ENCODE measurements around the gene PSD4.

The PSD4 gene

GRCh38 chr2:113203217-113203530, 29.4 kb downstream of the PSD4 start:
- no peak for DNase-seq (ENCODE audit: low read depth in 1 of 2, low spot score in 1 of 2)

GRCh38 chr2:113203901-113204519, 30.2 kb downstream of the PSD4 start:
- DNase-seq (ENCODE audit: low read depth in 1 of 2, low spot score in 1 of 2), result peak; percentile 49 to 73

- no peak for DNase-seq (ENCODE audit: low read depth in 1 of 2, low spot score in 1 of 2)
Measured at GRCh38 chr2:113206251-113206650, 32.5 kb downstream of the PSD4 start.

GRCh38 chr2:113207021-113207420, 33.2 kb downstream of the PSD4 start:
- DNase-seq (ENCODE audit: low read depth in 1 of 2, low spot score in 1 of 2), result no peak

- DNase-seq (ENCODE audit: low read depth in 1 of 2, low spot score in 1 of 2), result no peak
Measured at GRCh38 chr2:113208396-113208795, 34.6 kb downstream of the PSD4 start.

- no peak for DNase-seq (ENCODE audit: low read depth in 1 of 2, low spot score in 1 of 2)
Measured at GRCh38 chr2:113209011-113209645, 35.4 kb downstream of the PSD4 start.

GRCh38 chr2:113209646-113210171, 35.9 kb downstream of the PSD4 start:
- DNase-seq (ENCODE audit: low read depth in 1 of 2, low spot score in 1 of 2), result no peak

GRCh38 chr2:113211226-113212105, 37.7 kb downstream of the PSD4 start:
- DNase-seq (ENCODE audit: low read depth in 1 of 2, low spot score in 1 of 2), result no peak

GRCh38 chr2:113212245-113213060, 38.7 kb downstream of the PSD4 start:
- DNase-seq (ENCODE audit: low read depth in 1 of 2, low spot score in 1 of 2), result no peak

- DNase-seq (ENCODE audit: low read depth in 1 of 2, low spot score in 1 of 2), result no peak
Measured at GRCh38 chr2:113213061-113213930, 39.5 kb downstream of the PSD4 start.

GRCh38 chr2:113214141-113214540, 40.4 kb downstream of the PSD4 start:
- DNase-seq (ENCODE audit: low read depth in 1 of 2, low spot score in 1 of 2), result no peak

- DNase-seq (ENCODE audit: low read depth in 1 of 2, low spot score in 1 of 2), result no peak
Measured at GRCh38 chr2:113215056-113215455, 41.3 kb downstream of the PSD4 start.

GRCh38 chr2:113216321-113216720, 42.5 kb downstream of the PSD4 start:
- DNase-seq (ENCODE audit: low read depth in 1 of 2, low spot score in 1 of 2), result no peak

- DNase-seq (ENCODE audit: low read depth in 1 of 2, low spot score in 1 of 2), result no peak
Measured at GRCh38 chr2:113216891-113217454, 43.2 kb downstream of the PSD4 start.

GRCh38 chr2:113217455-113218282, 43.9 kb downstream of the PSD4 start:
- DNase-seq (ENCODE audit: low read depth in 1 of 2, low spot score in 1 of 2), result no peak

GRCh38 chr2:113218283-113219091, 44.7 kb downstream of the PSD4 start:
- no peak for DNase-seq (ENCODE audit: low read depth in 1 of 2, low spot score in 1 of 2)

- no peak for DNase-seq (ENCODE audit: low read depth in 1 of 2, low spot score in 1 of 2)
Measured at GRCh38 chr2:113219092-113219441, 45.3 kb downstream of the PSD4 start.

- no peak for DNase-seq (ENCODE audit: low read depth in 1 of 2, low spot score in 1 of 2)
Measured at GRCh38 chr2:113219525-113219888, 45.7 kb downstream of the PSD4 start.
